CD1c-positive myeloid dendritic cell (primary cell): ENCODE results near the gene PHF2.
A peak's percentile ranks its signal among the peaks of the same experiment; 100 is the strongest.

Experiments
- DNase-seq: peaks from one replicate; pipeline ENCODE4 v3.0.0-alpha.2; 2016; ENCODE audit errors: extremely low spot score

PHF2 gene

GRCh38 chr9:93576258-93577077, at the start of gene PHF2:
TSS of gene PHF2 (plus strand) at chr9:93576584. CDS start at chr9:93576774, 190 bp downstream.
- peak; percentile 48 for DNase-seq

- no peak for DNase-seq
These were observed 45.0 kb upstream of the PHF2 start for GRCh38 chr9:93531374-93531773.

- DNase-seq: no peak
These were observed 44.2 kb upstream of the PHF2 start for GRCh38 chr9:93532141-93532540.

GRCh38 chr9:93533863-93534262, 42.5 kb upstream of the PHF2 start:
- DNase-seq: no peak

GRCh38 chr9:93536167-93536566, 40.2 kb upstream of the PHF2 start:
- DNase-seq: no peak

- no peak for DNase-seq
These were observed 39.5 kb upstream of the PHF2 start for GRCh38 chr9:93536874-93537273.

- DNase-seq: no peak
These were observed 36.1 kb upstream of the PHF2 start for GRCh38 chr9:93540305-93540704.

GRCh38 chr9:93541005-93541404, 35.4 kb upstream of the PHF2 start:
- DNase-seq: no peak

- DNase-seq: no peak
These were observed 34.6 kb upstream of the PHF2 start for GRCh38 chr9:93541581-93542349.

- DNase-seq: no peak
These were observed 33.3 kb upstream of the PHF2 start for GRCh38 chr9:93543117-93543516.

GRCh38 chr9:93546356-93546755, 30.0 kb upstream of the PHF2 start:
- no peak for DNase-seq

GRCh38 chr9:93549611-93550010, 26.8 kb upstream of the PHF2 start:
- no peak for DNase-seq

GRCh38 chr9:93552923-93553322, 23.5 kb upstream of the PHF2 start:
- no peak for DNase-seq

- no peak for DNase-seq
These were observed 21.0 kb upstream of the PHF2 start for GRCh38 chr9:93555370-93555769.

GRCh38 chr9:93557366-93558137, 18.8 kb upstream of the PHF2 start:
- no peak for DNase-seq

- DNase-seq: no peak
These were observed 17.9 kb upstream of the PHF2 start for GRCh38 chr9:93558503-93558902.

- no peak for DNase-seq
These were observed 15.4 kb upstream of the PHF2 start for GRCh38 chr9:93560991-93561390.

- DNase-seq: no peak
These were observed 14.2 kb upstream of the PHF2 start for GRCh38 chr9:93562157-93562556.

- DNase-seq: no peak
These were observed 11.3 kb upstream of the PHF2 start for GRCh38 chr9:93565089-93565488.

- peak; percentile 98 for DNase-seq
These were observed 9.7 kb upstream of the PHF2 start for GRCh38 chr9:93566408-93567270.

GRCh38 chr9:93567271-93567959, 9.0 kb upstream of the PHF2 start:
- DNase-seq: no peak
